Renal cortex interstitium (tissue), 11 donors: ENCODE results near the gene PCSK9. TPM values are rescaled to one million over a fixed set of nuclear protein-coding genes. Genes with fewer than 3 reads are reported as not detected.
A peak's percentile ranks its signal among the peaks of the same experiment; 100 is the strongest.

ENCODE experiments used
- DNase-seq, 11 donors: peaks; one replicate each; pipeline ENCODE4 v3.0.0-alpha.2; 2013; ENCODE audit warnings: low read depth in 9 of 11, low spot score in 4 of 11; ENCODE audit errors: extremely low read depth in 1 of 11
- polyA plus RNA-seq, 3 donors: library from polyadenylated mRNA; unstranded; fragments of 120-200 nt; gene quantifications; one replicate each; pipeline ENCODE4 v1.2.1, GENCODE V29; 2013; ENCODE audit not compliant: insufficient read length in 3 of 3

The PCSK9 gene
- polyA plus RNA-seq, 3 donors: 1.4 to 2.1 (median 2.1) TPM

DNA sequence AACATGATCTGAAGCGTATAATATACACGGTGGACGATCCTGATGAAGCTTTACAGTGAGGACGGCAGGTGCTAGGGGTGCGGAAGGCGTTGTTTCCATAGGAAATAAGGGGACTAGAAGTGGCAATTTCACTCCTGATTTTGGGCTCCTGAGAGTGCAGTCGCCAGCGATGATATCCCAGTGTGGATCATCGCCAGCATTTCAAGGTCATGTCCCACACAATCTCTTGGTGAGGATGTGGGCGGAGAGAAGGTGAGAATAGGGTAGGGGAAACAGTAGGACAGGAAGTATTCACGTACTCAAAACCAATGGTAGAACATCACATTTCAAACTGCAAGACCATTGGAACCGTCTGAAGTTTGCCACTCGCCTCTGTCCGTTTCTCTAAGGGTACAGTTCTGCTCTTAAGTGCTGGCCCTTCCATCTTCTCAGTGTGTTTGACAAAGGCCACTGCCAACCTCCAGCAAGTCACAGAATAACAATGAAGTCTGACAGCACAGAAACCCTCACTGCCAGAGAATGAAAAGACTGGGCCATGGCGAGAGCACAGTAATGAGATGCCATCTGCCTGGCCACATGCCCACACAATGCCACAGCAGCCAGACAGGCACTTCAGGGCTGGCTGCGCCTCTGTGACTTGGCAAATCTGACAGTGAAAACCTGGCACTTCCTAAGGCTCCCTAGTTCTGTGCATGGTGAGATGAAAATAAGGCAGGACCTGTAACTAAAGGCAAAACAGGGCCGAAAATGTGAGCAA is 27.9 kb downstream of the PCSK9 start:
- no peak for DNase-seq

DNA sequence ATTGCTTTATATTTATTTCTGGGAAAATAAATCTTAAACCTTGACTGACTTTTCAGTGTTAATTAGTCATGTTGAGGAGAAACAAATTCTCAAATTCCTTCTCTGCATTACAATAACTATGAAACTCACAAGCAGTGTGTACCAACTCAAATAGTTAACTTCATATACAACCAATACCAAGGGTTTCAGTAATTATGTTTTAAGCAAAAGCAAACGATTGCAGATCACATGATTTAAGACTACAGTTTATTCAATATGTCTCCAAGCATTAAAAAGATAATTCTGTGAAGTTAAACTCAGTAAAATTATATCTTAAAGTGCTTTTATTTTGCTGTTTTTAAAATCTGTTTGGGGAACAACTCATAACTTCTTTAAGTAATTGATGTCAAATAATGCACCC is 28.6 kb downstream of the PCSK9 start:
- no peak for DNase-seq

DNA sequence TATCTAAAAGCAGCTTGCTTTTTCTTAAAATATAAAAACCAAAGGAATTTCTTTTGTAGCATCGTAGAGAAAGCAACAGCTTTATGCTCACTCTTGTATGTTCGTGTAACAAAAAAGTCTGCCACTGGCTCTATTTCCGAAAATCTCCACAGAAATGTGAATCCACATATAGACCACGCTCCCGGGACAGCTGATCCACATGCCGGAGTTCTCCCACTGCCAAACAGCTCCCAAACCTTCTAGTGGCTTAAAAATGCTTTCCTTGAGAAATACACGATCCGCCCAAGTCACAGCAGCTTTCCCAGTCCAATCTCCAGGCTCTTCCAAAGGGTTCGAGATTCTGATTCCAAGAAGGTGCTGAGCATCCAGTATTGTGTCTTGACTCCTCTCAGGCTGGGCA is 29.3 kb downstream of the PCSK9 start:
- no peak for DNase-seq

DNA sequence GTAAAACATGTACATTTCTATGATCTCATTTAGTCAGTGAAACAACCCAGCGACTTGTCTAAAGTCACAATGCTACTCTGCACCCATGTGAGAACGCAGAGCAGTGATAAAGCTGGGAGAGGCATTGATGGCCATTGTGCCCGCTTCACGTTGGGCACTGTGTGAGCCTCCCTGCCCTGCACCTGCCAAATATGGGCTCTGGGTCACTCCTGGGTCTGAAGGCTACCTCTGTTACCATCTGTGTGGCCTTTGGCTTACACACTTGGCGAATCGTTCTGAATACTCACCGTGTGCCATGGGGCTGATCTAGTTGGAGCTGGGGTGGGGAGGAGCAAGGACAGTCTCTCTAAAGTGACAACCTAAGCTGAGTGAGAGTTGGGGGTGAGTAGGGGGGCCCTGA is 29.9 kb downstream of the PCSK9 start:
- no peak for DNase-seq

DNA sequence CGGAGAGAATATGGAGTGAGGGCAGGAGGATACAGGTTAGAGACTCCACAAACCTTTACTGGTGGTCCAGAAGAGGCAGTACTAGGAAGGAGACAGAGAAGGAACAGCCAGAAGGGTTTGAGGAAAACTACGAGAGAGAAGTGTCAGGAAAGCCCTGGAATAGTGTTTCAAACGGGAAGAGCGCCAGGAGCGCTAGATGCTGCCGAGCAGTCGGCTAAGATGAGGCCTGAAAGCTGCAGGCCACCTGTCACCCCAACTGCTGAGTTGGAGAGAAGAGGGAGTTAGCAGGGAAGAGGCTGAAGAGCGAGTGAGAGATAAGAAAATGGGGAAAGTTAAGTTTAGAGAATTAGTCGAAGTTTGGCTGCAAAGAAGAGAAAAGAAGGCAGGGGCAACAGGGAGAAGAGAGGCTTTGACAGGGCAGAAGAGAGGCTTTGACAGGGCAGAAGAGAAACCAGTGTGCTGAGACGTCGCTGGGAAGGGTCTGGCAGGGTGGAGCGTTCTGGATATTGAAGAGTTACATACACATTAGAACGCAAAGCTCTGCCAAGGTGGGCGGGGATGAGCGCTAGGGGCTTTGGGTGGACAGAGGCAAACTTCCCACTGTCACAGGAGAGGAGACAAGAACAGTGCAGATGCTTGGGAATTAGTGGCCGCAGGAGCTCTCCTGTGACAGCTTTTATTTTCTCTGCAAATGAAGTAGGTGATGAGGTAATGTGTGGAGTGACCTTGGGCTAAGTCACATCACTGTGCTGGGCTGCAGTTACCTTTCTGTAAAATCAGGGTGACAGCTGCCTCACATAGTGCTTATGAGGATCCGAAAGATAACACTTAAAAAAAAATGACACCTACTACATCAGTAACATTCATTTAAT is 31.2 kb downstream of the PCSK9 start:
- no peak for DNase-seq

DNA sequence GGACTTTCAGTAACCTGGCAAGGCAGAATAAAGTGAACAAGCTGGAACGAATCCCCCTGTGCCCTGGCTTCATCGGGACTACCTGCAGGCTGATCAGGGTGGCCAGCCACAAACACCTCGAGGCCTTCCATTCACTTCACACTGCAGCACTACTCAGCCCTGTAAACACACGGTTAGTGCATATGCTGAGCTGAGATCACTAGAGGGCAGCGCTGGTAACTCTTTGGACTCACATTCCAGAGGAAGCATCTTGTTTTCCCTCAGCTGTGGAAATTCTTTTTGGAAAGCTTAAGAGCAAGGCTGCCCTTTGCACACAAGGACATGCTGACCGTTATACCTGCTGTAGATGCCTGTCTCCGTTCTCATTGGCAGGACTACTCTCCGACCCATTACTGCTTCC is 32.1 kb downstream of the PCSK9 start:
- peak in 7 of 11 donors; percentile 4 to 47 (median 16) for DNase-seq

DNA sequence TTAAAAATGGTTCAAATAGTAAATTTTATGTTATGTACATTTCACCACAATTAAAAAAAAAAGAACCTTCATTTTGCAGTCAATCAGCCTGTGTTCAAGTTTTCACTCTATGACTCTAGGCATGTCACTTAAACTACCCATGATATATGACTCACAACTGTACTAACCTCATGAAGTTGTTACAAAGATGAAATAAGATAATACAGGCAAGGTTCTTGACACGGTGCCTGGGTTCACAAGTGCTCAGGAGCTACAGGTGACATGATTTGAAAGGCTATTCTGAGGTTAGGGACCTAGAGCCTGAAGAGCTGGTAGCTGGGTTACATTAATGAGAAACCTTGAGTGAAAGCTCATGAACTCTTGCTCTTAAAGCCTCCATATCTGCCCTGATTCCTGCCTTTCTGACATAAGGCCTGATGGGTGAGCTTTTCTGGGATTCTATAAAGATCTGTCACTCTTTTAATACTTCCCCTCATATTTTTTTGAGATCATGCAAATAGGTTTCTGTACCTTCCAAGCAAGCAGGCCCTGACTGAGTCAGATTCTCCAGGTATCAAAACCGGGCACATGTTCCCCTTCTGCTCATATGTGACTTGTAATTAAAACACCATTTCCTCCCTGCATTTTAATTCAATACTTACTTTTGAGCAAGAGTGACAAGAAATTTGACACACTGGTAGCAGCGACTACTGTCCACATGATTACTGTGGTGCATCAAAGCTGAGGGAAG is 34.0 kb downstream of the PCSK9 start:
- DNase-seq: no peak

DNA sequence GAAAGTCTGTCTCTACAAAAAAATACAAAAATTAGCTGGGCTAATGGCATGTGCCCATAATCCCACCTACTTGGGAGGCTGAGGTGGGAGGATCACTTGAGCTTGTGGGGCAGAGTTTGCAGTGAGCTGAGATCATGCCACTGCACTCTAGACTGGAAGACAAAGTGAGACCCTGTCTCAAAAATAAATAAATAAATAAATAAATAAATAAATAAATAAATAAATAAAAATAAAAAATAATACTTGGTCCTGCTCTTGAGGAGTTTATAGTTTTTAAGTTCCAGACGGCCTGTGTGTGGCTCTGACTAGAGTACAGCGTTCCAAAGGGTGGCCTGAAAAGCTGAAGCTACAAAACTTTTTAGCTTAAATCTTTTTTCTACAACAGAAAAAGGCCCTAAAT is 35.1 kb downstream of the PCSK9 start:
- DNase-seq: no peak

DNA sequence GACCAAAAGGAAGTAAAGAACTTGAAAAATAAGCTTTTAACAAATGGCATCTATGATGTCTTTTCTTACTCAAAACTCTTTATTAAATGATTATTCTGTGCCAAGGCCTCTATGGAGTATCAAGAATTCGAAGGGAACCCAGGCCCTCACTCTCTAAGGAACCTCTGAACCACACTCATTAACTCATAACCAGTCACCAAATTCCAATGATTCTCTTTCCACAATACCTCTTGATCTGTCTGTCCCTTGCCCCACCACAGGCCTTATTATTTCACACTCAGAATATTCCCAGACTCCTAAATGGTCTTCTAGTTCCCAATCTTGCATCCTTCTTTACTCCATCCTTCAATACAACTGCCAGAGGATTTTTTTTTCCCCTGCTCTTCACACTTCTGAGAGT is 37.0 kb downstream of the PCSK9 start:
- DNase-seq: no peak

DNA sequence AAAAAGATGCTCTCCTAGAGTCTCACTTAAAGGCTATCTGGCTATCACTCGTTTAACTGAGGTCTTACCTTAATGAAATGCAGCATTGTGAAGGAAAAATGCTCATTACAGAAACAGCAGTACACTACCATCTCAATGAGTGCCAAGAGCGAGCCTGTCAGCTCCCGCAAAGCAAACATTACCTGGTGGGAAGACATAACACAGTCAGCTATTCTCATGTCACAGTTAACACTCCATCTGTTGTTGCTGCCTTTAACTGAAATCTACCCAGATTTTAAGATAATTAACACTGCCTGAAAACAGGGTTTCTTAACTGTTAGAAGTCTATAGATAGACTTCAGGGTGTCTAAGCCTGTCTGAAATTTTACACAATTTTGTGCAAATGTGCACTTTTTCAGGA is 39.1 kb downstream of the PCSK9 start:
- DNase-seq: no peak

DNA sequence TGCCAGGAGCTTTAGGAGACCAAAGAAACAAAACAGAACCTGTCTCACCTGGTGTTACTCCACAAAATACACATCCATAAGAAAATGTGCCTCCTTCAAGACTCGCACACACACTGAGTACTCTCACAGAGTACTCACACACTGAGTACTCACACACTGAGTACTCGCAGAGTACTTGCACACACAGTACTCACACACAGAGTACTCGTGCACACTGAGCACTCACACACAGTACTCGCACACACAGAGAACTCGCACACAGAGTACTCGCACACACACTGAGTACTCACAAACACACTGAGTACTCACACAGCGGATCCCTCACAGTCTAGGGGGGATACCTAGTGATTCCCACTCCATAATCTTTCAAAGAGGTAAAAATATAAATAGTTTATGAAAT is 40.3 kb downstream of the PCSK9 start:
- no peak for DNase-seq

DNA sequence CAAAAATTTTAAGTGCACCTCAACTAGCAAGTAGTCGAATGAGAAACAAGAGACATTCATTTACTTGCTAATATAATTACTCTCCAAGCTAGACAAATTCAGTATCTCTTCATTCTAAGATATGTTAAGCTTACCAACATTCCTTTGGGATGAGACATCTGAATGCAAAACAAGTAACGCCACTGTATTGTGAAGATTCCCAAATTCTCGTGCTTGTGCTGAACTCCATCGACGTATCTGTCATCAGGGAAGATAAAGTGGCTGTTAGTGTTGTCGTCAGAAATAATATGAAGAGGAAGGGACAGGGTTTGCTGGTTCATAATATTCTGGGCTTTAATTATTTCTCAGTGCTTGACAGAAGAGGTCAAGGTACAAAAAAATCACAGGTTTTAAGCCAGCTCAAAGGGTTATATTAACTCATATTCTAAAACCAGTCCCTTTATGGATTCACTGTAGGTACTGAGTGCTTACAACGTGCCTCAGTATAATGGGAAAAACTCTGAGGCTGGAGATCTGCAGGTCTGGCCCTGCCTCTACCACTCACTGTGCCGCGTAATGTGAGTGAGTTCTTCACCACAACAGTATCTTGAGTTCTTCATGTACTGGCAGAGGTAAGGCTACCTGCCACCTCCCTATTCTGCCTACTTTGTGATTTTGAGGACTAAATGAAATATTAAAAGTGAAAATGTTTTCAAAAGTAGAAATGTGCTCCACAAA is 42.0 kb downstream of the PCSK9 start:
- DNase-seq: no peak

DNA sequence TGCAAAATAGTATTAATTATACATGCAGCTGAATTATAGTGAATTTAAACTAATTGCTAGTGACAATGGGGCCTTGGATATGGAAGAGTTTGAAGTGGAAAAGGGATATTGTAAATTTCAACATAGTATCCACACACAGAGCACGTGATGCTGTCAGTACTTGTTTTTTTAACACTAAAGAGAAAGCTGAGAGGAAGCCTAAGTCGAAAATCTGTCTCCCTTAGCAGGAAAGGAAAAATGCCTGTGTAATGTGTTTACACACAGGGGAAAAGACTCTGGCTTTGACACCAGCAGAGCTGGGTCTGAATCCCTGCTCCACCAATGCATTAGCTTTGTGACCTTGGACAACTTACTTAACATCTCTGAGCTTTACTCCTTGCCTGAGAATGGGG is 42.6 kb downstream of the PCSK9 start:
- DNase-seq: no peak

DNA sequence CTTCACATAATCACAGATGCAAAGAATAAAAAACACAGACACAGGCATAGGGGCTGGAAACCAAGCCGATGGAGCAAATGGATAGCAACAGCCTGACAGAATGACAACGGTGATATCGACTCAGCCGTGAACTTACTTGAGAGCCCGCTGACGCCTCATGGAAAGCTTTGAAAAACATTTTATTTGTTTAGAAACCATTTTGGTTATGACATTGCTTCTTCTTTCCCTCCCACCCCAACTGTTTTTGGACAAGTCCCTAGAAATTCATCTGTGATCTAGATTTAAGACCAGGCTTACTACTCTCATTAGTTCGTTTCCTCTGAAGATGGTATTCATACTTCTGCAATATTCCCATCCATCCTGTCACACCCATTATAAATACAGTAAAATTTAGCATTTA is 44.9 kb downstream of the PCSK9 start:
- no peak for DNase-seq

DNA sequence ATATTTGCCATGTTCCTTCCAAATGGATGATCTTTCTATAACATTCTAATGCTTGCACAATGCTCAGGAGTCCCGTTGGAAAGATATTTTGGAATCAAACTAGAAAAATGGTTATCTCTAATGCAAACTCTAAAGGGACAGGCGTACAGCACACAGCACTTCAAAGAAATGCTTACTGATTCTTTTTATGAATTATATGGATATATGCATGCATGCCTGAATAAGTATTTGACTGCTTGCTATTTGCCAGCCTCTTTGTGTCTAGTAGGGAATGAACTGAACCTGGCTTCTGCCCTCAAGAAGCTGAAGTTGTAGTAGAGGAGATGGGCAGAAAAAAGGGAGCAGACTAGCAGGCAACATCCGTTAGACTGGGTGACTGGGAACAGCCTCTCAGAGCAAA is 48.1 kb downstream of the PCSK9 start:
- DNase-seq: no peak

DNA sequence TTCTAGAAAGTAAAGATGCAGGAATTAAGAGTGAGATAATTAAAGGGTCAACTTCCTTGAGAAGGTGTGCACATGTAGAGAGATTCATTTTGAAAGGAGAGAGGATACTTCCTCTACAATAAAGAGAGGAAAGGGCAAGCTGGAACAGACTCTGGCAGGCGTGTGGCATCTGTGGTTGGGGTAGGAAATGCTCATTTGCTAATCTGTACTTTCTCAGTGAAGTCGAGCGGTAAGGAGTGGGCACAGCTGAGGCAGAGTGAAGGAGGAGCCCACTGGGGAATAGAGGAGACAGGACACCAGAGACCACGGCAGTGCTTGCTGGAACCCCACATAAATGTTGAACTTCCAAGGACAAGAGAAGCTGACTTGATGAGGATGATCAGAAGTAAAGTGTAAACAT is 49.1 kb downstream of the PCSK9 start:
- no peak for DNase-seq

DNA sequence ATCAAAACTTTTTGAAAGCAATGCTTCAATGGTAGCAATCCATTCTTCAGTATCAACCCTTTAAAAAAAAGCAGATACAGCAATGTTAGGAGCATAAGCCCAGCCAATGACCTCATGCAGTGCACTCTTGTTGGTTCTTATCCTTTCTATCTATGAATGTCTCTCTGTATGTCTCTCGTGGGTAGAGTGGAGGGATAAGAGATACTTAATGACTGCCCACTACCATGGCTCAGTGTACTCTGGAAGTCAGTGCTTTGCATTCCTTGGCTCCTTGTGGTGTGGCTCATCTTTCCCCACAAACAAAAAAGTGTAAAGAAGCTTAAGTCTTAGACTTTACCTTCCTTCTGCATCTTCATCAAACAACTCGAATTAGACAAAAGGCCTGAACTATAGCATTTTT is 50.3 kb downstream of the PCSK9 start:
- no peak for DNase-seq

DNA sequence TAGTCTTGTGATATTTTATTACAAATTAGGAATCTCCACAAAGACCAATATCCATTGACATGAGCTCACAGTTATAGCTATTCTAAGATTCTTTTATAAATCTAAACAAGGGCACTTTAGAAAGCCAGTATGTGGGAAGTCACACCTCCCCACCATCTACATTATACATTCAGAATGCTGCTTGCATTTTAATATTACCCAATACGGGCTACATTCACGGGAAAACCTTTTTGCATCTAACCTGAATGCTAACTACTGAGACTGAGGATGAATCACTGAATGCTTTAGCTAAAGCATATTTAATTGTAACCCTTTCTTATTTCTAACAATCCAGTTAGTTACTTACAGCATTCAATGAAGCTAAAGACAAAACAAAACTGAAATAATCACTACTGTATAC is 53.1 kb downstream of the PCSK9 start:
- DNase-seq: no peak

DNA sequence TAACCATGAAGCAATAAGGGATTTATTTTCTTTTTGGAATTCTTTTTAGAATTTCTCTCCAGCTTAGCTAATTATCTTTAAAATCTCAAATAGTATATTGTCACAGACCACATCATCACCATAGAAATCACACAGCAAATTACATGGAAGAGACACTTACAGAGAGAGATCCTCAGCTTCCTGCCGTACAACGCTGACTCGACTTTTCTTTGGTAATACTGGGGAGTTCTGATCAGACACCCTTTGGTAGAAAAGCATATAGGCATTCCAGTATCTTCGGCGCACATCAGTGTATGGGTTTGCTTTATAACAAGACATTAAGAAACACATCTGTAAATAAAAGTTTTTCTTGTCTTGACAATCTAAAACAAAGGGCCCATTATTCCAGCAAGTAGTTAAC is 55.7 kb downstream of the PCSK9 start:
- DNase-seq: no peak
